SH-SY5Y (cell line): ENCODE data around the gene SH2D4B.

Source experiments
- GATA2 ChIP-seq: IDR thresholded peaks from 2 replicates; pipeline ENCODE4 v1.6.1; 2011; ENCODE audit warnings: mild to moderate bottlenecking, low read depth, low read length
- GATA3 ChIP-seq: IDR thresholded peaks from 2 replicates; pipeline ENCODE4 v1.6.1; 2011; ENCODE audit warnings: low read depth, mild to moderate bottlenecking, low read length, moderate library complexity

- TF ChIP-seq GATA3 (no peak), GATA2 (no peak)
Measured at GRCh38 chr10:80513106-80513505, 24.6 kb upstream of the SH2D4B start.
